Stimulated activated CD4-positive, alpha-beta T cell treated with anti-CD3 and anti-CD28 coated beads, Interleukin-15, amount 100 ng/mL, for 1 hour (primary cell): ENCODE data around the gene LIN37.
"Not testable (repeated sequence)": the region's sequence is repeated elsewhere in the genome, so short reads cannot be mapped to it uniquely, and the experiment has no call there.

Experiments
- DNase-seq, 2 donors: peaks; one replicate each; pipeline ENCODE4 v3.0.0-alpha.2; 2020; ENCODE audit warnings: low read depth in 1 of 2, low spot score in 1 of 2

The LIN37 gene

DNA sequence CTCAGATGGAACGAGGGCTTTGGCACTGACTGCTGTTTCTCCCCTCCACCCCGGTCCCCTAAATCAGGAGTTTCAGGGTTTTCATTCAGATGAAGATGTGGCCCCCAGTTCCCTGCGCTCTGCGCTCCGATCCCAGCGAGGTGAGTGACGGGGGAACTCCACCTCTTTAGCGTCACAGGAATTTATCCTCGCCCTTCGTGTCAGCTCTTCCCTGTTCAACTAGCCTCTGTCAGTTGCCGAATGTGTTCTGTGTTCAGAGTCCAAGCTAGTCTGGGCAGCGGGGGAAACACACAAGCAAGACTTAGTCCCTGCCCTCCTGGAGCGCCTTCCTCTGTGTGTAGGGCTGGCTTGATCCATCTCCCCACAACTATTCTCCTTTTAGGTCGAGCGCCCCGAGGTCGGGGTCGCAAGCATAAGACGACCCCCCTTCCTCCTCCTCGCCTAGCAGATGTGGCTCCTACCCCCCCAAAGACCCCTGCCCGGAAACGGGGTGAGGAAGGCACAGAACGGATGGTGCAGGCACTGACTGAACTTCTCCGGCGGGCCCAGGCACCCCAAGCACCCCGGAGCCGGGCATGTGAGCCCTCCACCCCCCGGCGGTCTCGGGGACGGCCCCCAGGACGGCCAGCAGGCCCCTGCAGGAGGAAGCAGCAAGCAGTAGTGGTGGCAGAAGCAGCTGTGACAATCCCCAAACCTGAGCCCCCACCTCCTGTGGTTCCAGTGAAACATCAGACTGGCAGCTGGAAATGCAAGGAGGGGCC, 28.8 kb upstream of the LIN37 start:
- no peak for DNase-seq

- DNase-seq: no peak
These were observed 28.2 kb upstream of the LIN37 start for GRCh38 chr19:35720163-35720524.

DNA sequence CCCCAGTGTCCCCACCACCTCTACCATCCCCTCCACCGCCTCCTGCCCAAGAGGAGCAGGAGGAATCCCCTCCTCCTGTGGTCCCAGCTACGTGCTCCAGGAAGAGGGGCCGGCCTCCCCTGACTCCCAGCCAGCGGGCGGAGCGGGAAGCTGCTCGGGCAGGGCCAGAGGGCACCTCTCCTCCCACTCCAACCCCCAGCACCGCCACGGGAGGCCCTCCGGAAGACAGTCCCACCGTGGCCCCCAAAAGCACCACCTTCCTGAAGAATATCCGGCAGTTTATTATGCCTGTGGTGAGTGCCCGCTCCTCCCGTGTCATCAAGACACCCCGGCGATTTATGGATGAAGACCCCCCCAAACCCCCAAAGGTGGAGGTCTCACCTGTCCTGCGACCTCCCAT, 27.7 kb upstream of the LIN37 start:
- no peak for DNase-seq

GRCh38 chr19:35721374-35721773, 27.0 kb upstream of the LIN37 start:
- DNase-seq: no peak

DNA sequence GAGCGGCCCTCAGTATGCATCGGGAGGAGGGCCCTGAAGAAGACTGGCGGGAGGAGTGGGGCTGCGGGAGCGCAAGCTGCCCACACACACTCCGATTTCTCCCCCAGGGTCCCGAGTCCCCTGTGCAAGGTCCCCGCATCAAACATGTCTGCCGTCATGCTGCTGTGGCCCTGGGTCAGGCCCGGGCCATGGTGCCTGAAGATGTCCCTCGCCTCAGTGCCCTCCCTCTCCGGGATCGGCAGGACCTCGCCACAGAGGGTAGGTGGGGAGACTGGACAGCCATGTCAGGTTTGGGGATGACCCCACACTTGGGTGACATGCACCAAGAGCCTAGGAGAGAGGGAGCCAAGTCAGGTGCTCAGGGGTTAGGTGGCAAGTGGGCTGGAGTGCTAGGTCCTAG, 25.9 kb upstream of the LIN37 start:
- DNase-seq: no peak

DNA sequence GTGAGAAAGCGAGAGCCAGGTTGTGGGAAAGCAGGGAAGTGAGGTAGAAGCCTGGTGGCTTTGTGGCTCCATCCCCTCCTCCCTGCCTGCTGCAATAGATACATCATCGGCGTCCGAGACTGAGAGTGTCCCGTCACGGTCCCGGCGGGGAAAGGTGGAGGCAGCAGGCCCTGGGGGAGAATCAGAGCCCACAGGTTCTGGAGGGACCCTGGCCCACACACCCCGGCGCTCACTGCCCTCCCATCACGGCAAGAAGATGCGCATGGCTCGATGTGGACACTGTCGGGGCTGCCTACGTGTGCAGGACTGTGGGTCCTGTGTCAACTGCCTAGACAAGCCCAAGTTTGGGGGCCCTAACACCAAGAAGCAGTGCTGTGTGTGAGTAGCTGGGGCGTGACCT, 25.5 kb upstream of the LIN37 start:
- no peak for DNase-seq

DNA sequence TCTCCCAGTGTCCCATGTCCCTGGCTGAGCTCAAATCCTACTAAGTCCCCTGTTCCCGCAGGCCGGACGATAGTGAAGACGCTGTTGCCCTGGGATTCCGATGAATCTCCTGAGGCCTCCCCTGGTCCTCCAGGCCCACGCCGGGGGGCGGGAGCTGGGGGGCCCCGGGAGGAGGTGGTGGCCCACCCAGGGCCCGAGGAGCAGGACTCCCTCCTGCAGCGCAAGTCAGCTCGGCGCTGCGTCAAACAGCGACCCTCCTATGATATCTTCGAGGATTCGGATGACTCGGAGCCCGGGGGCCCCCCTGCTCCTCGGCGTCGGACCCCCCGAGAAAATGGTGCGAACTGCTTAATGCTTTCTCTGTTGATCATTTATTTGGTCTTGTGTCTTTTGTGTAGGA, 24.7 kb upstream of the LIN37 start:
- no peak for DNase-seq

GRCh38 chr19:35724132-35724531, 24.2 kb upstream of the LIN37 start:
- not testable (repeated sequence) for DNase-seq

DNA sequence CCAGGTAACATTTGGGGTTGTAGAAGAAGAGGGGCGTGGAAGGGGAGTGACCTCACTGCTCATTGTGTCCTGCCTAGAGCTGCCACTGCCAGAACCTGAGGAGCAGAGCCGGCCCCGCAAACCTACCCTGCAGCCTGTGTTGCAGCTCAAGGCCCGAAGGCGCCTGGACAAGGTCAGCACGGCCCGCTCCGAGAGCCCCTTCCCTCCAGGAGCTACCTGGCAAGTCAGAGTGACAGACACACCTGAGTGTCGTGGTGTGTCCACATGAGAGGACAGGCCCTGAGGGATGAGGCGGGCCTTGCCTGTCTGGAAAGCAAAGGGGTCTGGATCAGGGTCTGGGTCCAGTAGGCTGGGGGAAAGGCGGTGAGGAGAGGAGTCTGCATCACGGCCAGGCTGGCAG, 23.8 kb upstream of the LIN37 start:
- no peak for DNase-seq

GRCh38 chr19:35725216-35725861, 23.0 kb upstream of the LIN37 start:
- no peak for DNase-seq

- DNase-seq: no peak
These were observed 21.1 kb upstream of the LIN37 start for GRCh38 chr19:35727053-35727955.

GRCh38 chr19:35727956-35728706, 20.2 kb upstream of the LIN37 start:
- no peak for DNase-seq

- DNase-seq: no peak
These were observed 19.4 kb upstream of the LIN37 start for GRCh38 chr19:35729021-35729420.

DNA sequence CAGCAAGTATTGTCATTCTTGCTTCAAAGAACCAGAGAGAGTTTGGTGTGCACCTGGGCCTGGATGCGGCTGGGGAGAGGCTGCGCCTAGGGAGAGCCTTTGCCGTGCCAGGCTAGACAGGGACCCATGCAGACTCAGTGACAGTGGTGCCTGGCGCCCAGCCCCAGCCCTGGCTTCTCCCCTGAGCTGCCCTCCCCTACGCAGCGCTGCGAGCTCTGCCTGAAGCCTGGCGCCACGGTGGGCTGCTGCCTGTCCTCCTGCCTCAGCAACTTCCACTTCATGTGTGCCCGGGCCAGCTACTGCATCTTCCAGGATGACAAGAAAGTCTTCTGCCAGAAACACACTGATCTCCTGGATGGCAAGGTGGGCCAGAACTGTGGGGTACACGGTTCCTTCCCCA, 18.6 kb upstream of the LIN37 start:
- no peak for DNase-seq

DNA sequence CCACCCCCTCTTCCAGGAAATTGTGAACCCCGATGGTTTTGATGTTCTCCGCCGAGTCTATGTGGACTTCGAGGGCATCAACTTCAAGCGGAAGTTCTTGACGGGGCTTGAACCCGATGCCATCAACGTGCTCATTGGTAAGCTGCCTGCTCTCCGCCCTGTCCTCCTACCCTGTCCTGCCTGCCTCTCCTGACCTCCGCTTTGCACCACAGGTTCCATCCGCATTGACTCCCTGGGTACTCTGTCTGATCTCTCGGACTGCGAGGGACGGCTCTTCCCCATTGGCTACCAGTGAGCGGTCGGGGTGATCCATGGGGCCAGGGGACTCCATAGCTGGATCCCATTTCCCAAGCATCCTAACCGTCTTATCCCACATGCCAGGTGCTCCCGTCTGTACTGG, 18.1 kb upstream of the LIN37 start:
- no peak for DNase-seq

DNA sequence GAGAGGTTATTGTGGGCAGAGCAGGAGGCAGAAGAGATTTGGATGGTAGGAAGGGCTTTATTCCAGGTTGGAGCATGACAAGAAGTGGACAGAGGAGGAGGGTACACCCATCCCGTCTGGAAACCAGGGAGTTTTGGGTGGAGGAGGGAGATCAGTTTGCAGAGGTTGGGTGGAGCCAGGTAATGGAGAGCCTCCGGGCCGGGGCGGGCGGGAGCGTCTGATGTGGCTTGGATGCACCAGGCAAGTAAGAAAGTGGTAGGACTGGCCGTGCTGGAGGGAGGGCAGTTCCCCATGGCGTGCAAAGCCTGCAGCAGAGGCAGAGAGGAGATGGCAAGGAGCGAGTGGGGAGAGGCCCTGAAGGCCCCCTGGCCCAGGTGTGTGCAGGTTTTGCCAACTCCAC, 17.0 kb upstream of the LIN37 start:
- no peak for DNase-seq

- DNase-seq: no peak
These were observed 16.5 kb upstream of the LIN37 start for GRCh38 chr19:35731779-35732405.

DNA sequence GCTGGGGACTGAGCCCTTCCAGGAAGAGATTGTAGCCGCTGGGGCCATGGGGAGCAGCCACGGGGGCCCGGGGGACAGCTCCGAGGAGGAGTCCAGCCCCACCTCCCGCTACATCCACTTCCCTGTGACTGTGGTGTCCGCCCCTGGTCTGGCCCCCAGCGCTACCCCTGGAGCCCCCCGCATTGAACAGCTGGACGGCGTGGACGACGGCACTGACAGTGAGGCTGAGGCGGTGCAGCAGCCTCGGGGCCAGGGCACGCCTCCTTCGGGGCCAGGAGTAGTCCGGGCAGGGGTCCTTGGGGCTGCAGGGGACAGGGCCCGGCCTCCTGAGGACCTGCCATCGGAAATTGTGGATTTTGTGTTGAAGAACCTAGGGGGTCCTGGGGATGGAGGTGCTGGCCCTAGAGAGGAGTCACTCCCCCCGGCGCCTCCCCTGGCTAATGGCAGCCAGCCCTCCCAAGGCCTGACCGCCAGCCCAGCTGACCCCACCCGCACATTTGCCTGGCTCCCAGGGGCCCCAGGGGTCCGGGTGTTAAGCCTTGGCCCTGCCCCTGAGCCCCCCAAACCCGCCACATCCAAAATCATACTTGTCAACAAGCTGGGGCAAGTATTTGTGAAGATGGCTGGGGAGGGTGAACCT, 15.7 kb upstream of the LIN37 start:
- no peak for DNase-seq

GRCh38 chr19:35733180-35734125, 14.9 kb upstream of the LIN37 start:
- no peak for DNase-seq
